ENCODE data around the gene CASD1. TPM values are rescaled to one million over a fixed set of nuclear protein-coding genes. Genes with fewer than 3 reads are reported as not detected.

The CASD1 gene
- total and polyA plus RNA-seq, 10 donors = 11.3 to 39.0 (median 28.5) TPM

DNA sequence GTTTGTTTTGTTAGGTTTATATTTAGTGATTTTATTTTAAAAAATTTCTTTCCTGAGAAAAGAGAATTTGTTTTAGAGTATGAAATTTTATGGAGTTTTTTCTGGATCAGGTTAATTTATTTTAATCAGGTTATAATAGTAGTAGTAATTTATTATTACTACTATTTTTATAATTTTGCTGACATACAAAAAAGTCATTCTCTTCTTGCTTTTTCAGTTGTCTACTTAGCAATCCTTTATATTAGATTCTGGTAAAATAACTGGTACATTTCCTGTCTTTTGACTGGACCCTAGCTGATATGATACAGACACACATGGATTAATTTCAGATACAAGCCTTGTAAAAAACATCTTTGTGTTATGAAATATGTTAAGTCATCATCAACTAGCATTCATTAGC, 5.3 kb downstream of the CASD1 start:
- H3K9me3 ChIP-seq = no peaks in the 10 kb centered on the region
- peaks cover 7 to 63% (median 36%) of the 10 kb centered on the region in 6 donors for H3K4me1 ChIP-seq
- no peak for DNase-seq
- peaks cover 0 to 25% (median 2%) of the 10 kb centered on the region in 6 donors for H3K36me3 ChIP-seq
- no peaks in the 10 kb centered on the region for H3K27me3 ChIP-seq (replicated peaks in 1 of 7)
- intact Hi-C loops (cut with DNase I; ENCODE audit: low total_unique reads) = no loop called here
- no peak overlapping the region for H3K4me3 ChIP-seq
- TF ChIP-seq POLR2AphosphoS5 (IDR thresholded peaks at IDR 0.05) = no peak
- TF ChIP-seq, protein P1, sequence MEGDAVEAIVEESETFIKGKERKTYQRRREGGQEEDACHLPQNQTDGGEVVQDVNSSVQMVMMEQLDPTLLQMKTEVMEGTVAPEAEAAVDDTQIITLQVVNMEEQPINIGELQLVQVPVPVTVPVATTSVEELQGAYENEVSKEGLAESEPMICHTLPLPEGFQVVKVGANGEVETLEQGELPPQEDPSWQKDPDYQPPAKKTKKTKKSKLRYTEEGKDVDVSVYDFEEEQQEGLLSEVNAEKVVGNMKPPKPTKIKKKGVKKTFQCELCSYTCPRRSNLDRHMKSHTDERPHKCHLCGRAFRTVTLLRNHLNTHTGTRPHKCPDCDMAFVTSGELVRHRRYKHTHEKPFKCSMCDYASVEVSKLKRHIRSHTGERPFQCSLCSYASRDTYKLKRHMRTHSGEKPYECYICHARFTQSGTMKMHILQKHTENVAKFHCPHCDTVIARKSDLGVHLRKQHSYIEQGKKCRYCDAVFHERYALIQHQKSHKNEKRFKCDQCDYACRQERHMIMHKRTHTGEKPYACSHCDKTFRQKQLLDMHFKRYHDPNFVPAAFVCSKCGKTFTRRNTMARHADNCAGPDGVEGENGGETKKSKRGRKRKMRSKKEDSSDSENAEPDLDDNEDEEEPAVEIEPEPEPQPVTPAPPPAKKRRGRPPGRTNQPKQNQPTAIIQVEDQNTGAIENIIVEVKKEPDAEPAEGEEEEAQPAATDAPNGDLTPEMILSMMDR (IDR thresholded peaks at IDR 0.05 in 8 of 11, conservative IDR thresholded peaks at IDR 0.05 in 3 of 11) = no peak
- no peak for TF ChIP-seq POLR2A (IDR thresholded peaks at IDR 0.05)
- H3K27ac ChIP-seq = no peak overlapping the region

DNA sequence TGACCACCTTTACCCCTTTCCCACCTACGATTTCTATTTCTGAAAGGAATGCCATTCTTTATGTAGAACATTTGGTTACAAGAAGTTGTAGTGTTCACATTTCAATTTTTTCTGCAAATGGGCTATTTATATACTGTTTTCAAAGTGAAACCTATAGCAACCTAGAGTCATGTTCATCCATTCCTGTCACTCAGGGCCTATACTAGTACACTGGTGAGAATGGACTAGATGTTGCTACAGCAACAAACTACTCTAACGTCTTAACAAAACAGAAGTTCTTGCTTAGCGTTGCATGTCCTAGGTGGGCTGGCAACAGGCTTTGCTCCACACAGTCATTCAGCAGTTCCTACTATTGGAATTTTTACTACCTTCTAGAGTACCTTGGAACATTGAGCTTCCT, 16.3 kb downstream of the CASD1 start:
- Histone ChIP-seq H3K4me3 (no peak overlapping the region), H3K36me3 (peaks cover 0 to 82% (median 15%) of the 10 kb centered on the region in 6 donors), H3K4me1 (no peaks in the 10 kb centered on the region), H3K27ac (no peak overlapping the region), H3K27me3 (replicated peaks in 1 of 7) (no peaks in the 10 kb centered on the region), H3K9me3 (no peaks in the 10 kb centered on the region)
- 89 to 96% (median 90%) methylated on average over 3 of the region's 3 CpGs for WGBS, 5 donors
- no peak for DNase-seq
- intact Hi-C loops (cut with DNase I; ENCODE audit: low total_unique reads) = no loop called here
- TF ChIP-seq POLR2A (IDR thresholded peaks at IDR 0.05) (no peak), POLR2AphosphoS5 (IDR thresholded peaks at IDR 0.05) (no peak)
- TF ChIP-seq, protein P1 (IDR thresholded peaks at IDR 0.05 in 8 of 11, conservative IDR thresholded peaks at IDR 0.05 in 3 of 11) = no peak

DNA sequence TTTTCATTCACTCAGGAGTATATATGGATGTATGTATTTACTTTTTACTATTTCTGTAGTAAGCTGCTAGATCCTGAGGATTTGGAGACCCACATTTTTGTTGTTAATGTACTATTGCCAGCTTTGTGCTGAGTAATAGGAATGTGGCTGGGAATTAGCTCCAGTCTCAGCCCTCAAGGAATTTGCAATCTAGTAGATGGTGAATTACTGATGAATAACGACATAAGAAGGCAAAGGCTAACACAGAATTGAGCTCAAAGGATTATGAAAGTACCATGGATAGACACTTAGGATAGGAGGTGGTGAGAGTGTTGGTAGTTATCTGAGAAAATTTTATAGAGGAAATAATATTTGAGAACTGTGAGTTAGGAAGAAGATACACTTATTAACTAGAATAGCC, 19.9 kb downstream of the CASD1 start:
- no peak for DNase-seq
- no peak overlapping the region for H3K27ac ChIP-seq
- no peaks in the 10 kb centered on the region for H3K9me3 ChIP-seq
- H3K27me3 ChIP-seq (replicated peaks in 1 of 7) = no peaks in the 10 kb centered on the region
- 71 to 90% (median 77%) methylated on average over 1 of the region's 1 CpG for WGBS, 5 donors
- intact Hi-C loops (cut with DNase I; ENCODE audit: low total_unique reads) = no loop called here
- H3K4me1 ChIP-seq = no peaks in the 10 kb centered on the region
- no peak overlapping the region for H3K4me3 ChIP-seq
- TF ChIP-seq POLR2A (IDR thresholded peaks at IDR 0.05) = no peak
- TF ChIP-seq, protein P1 (IDR thresholded peaks at IDR 0.05 in 8 of 11, conservative IDR thresholded peaks at IDR 0.05 in 3 of 11) = no peak
- TF ChIP-seq POLR2AphosphoS5 (IDR thresholded peaks at IDR 0.05) = no peak
- H3K36me3 ChIP-seq = peaks cover 0 to 72% (median 18%) of the 10 kb centered on the region in 6 donors

DNA sequence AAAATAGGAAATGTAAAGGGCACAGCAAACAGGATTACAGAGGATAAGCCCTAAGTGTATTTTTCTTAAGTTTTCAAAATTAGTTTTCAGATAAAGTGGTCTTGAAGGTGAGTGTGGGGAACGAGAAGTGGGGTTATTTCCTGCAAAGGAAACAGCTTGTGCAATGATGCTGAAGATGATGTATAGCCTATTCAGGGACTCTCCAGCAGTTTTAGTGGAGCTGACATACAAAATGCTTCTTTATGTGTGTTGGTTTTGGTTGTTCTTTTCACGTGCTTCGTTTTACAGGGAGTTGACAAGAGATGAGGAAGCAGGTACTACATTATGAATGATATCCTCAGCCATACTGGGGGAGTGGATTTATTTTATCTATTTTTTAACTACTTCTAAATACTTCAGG, 20.5 kb downstream of the CASD1 start:
- no peak overlapping the region for H3K4me3 ChIP-seq
- WGBS, 5 donors = 25 to 43% (median 36%) methylated on average over 3 of the region's 3 CpGs
- H3K9me3 ChIP-seq = no peaks in the 10 kb centered on the region
- DNase-seq = no peak
- TF ChIP-seq, protein P1 (IDR thresholded peaks at IDR 0.05 in 8 of 11, conservative IDR thresholded peaks at IDR 0.05 in 3 of 11) = no peak
- no peak for TF ChIP-seq POLR2AphosphoS5 (IDR thresholded peaks at IDR 0.05)
- TF ChIP-seq POLR2A (IDR thresholded peaks at IDR 0.05) = no peak
- intact Hi-C loops (cut with DNase I; ENCODE audit: low total_unique reads) = no loop called here
- no peaks in the 10 kb centered on the region for H3K4me1 ChIP-seq
- no peak overlapping the region for H3K27ac ChIP-seq
- H3K36me3 ChIP-seq = peaks cover 0 to 78% (median 21%) of the 10 kb centered on the region in 6 donors
- no peaks in the 10 kb centered on the region for H3K27me3 ChIP-seq (replicated peaks in 1 of 7)
